Epithelial cell of esophagus (primary cell): ENCODE measurements around the gene BTBD19.

Experiments used
- DNase-seq: peaks from one replicate; pipeline ENCODE4 v3.0.0; 2010; ENCODE audit warnings: low read depth
- H3K4me3 ChIP-seq: 2 replicates; pipeline ENCODE4 v1.5.1; 2011; ENCODE audit warnings: mild to moderate bottlenecking, low read length, control low read depth
- CTCF ChIP-seq: IDR thresholded peaks from 2 replicates; pipeline ENCODE4 v1.5.1; 2011; ENCODE audit warnings: low read depth, mild to moderate bottlenecking, low read length, control low read depth, inconsistent platforms; ENCODE audit not compliant: insufficient read depth; ENCODE audit errors: missing control alignments

The BTBD19 gene

DNA sequence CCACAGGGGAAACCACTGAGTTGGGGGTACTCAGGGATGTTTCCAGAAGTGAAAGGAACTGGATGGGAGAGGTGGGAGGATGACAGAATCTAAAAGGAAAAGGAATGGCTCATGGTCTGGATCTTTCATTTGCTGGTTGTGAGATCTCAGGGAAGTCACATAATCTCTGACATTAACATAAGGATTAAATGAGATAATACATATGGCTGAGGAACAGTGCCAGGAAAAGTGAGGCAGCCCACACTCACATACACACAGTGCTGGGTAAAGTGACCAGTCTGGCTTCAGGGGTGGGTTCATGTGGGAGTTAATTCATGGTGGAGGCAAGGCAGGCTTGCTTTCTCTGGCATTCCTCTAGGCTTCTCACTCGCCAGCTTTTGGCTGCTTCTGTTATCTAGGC, 38.7 kb downstream of the BTBD19 start:
- no peak for DNase-seq
- TF ChIP-seq CTCF: no peak
- no peak overlapping the region for H3K4me3 ChIP-seq

- TF ChIP-seq CTCF: no peak
- H3K4me3 ChIP-seq: no peak overlapping the region
- DNase-seq: no peak
Observed at GRCh38 chr1:44847845-44848244, 39.5 kb downstream of the BTBD19 start.

- no peak overlapping the region for H3K4me3 ChIP-seq
- no peak for TF ChIP-seq CTCF
- no peak for DNase-seq
Observed at GRCh38 chr1:44848456-44849181, 40.3 kb downstream of the BTBD19 start.

GRCh38 chr1:44849575-44850132, 41.3 kb downstream of the BTBD19 start:
- no peak for TF ChIP-seq CTCF
- no peak overlapping the region for H3K4me3 ChIP-seq
- DNase-seq: peak; percentile 81

- no peak overlapping the region for H3K4me3 ChIP-seq
- DNase-seq: no peak
- no peak for TF ChIP-seq CTCF
Observed at GRCh38 chr1:44851308-44851707, 43.0 kb downstream of the BTBD19 start.

DNA sequence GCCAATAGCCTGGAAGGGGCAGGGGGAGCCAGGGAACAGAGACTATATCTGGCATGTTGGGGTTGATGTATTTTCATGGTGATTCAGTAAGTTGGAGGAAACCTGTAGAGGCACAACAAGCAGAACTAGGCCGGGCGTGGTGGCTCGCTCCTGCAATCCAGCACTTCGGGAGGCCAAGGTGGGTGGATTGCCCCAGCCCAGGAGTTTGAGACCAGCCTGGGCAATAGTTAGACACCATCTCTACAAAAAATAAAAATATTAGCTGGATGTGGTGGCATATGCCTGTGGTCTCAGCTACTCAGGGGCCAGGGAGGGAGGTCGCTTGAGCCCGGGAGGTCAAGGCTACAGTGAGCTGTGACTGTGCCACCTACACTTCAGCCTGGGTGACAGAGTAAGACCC, 44.9 kb downstream of the BTBD19 start:
- H3K4me3 ChIP-seq: no peak overlapping the region
- TF ChIP-seq CTCF: no peak
- peak; percentile 10 for DNase-seq

GRCh38 chr1:44854970-44855369, 46.6 kb downstream of the BTBD19 start:
- no peak for DNase-seq
- no peak for TF ChIP-seq CTCF
- no peak overlapping the region for H3K4me3 ChIP-seq
